IMR-90 (cell line): ENCODE measurements around the gene ADAMTS17. TPM values are rescaled to one million over a fixed set of nuclear protein-coding genes. Genes with fewer than 3 reads are reported as not detected.

ENCODE experiments used
- ATAC-seq: fragments of 200-7000 bp; cut with Tn5 transposase; 2 replicates; pipeline ENCODE4 v1.9.1; 2020; ENCODE audit warnings: low read depth, mild to moderate bottlenecking, moderate library complexity
- BruUV-seq: library from RNA; stranded (reverse); fragments of 400-500 nt; replicated peaks from 2 replicates; lab custom pipeline; 2021; lab: Mats Ljungman, UMichigan
- CTCF ChIA-PET: fragments of 300-600 bp; formaldehyde crosslinking; extraction: SDS; loops from one replicate; lab custom pipeline; 2021; ENCODE audit warnings: antibody characterized with exemption; lab: Yijun Ruan, JAX
- POLR2A ChIA-PET: fragments of 300-600 bp; sonication (Branson Sonifier 250); formaldehyde crosslinking; loops from one replicate; lab custom pipeline; 2022; ENCODE audit warnings: antibody characterized with exemption; ENCODE audit not compliant: unreplicated experiment; lab: Charles Lee
- DNase-seq: peaks from one replicate; pipeline ENCODE4 v3.0.0; 2013
- H2AFZ ChIP-seq: replicated peaks from 2 replicates; pipeline ENCODE3; 2013; ENCODE audit warnings: low read length, mild to moderate bottlenecking; ENCODE audit not compliant: poor library complexity
- H2AK5ac ChIP-seq: 2 replicates; pipeline ENCODE4 v1.6.1; 2013; ENCODE audit warnings: low read depth, low read length, inconsistent platforms
- H2AK9ac ChIP-seq: replicated peaks from 2 replicates; pipeline ENCODE3; 2013; ENCODE audit warnings: mild to moderate bottlenecking, low read depth, low read length, moderate library complexity; ENCODE audit not compliant: poor library complexity
- H2BK120ac ChIP-seq: 2 replicates; pipeline ENCODE4 v1.6.1; 2013; ENCODE audit warnings: low read depth, low read length, inconsistent platforms
- H2BK15ac ChIP-seq: 3 replicates; pipeline ENCODE4 v1.6.1; 2013; ENCODE audit warnings: low read depth, low read length, inconsistent platforms
- H2BK20ac ChIP-seq: 2 replicates; pipeline ENCODE4 v1.6.1; 2013; ENCODE audit warnings: low read depth, mild to moderate bottlenecking, inconsistent platforms, low read length, moderate library complexity
- H2BK5ac ChIP-seq: 2 replicates; pipeline ENCODE4 v1.6.1; 2013; ENCODE audit warnings: mild to moderate bottlenecking, low read depth, low read length, inconsistent platforms; ENCODE audit not compliant: poor library complexity, severe bottlenecking
- H3K14ac ChIP-seq: replicated peaks from 2 replicates; pipeline ENCODE4 v1.6.1; 2013; ENCODE audit warnings: low read depth, low read length, inconsistent platforms
- H3K18ac ChIP-seq: 2 replicates; pipeline ENCODE4 v1.6.1; 2013; ENCODE audit warnings: low read depth, low read length, control low read depth
- H3K23ac ChIP-seq: 2 replicates; pipeline ENCODE4 v1.6.1; 2013; ENCODE audit warnings: low read depth, low read length, inconsistent platforms
- H3K27ac ChIP-seq: 2 replicates; pipeline ENCODE4 v1.5.1; 2013; ENCODE audit warnings: mild to moderate bottlenecking, control low read depth, low read length; ENCODE audit not compliant: insufficient read depth
- H3K27me3 ChIP-seq: 2 replicates; pipeline ENCODE4 v1.6.1; 2013; ENCODE audit warnings: low read length; ENCODE audit not compliant: control insufficient read depth, insufficient read depth
- H3K36me3 ChIP-seq: 2 replicates; pipeline ENCODE4 v1.6.1; 2013; ENCODE audit warnings: low read length, mixed read lengths; ENCODE audit not compliant: control insufficient read depth, insufficient read depth
- H3K4ac ChIP-seq: 2 replicates; pipeline ENCODE4 v1.6.1; 2013; ENCODE audit warnings: low read depth, low read length, inconsistent platforms
- H3K4me1 ChIP-seq: 2 replicates; pipeline ENCODE4 v1.6.1; 2013; ENCODE audit warnings: low read length, mixed read lengths; ENCODE audit not compliant: control insufficient read depth, insufficient read depth
- H3K4me2 ChIP-seq: 2 replicates; pipeline ENCODE4 v1.6.1; 2013; ENCODE audit warnings: low read depth, mild to moderate bottlenecking, control low read depth, low read length, moderate library complexity
- H3K4me3 ChIP-seq: 2 replicates; pipeline ENCODE4 v1.5.1; 2013; ENCODE audit warnings: low read depth, mild to moderate bottlenecking, control low read depth, low read length, moderate library complexity; ENCODE audit not compliant: insufficient read depth
- H3K56ac ChIP-seq: 2 replicates; pipeline ENCODE4 v1.6.1; 2013; ENCODE audit warnings: low read length, inconsistent platforms; ENCODE audit not compliant: insufficient read depth; ENCODE audit errors: extremely low read depth
- H3K79me1 ChIP-seq, 2 experiments: 2 replicates each; pipeline ENCODE4 v1.6.1; 2013; ENCODE audit warnings: low read length in 2 of 2, inconsistent platforms in 1 of 2, low read depth in 1 of 2
- H3K9ac ChIP-seq: 2 replicates; pipeline ENCODE4 v1.6.1; 2013; ENCODE audit warnings: low read depth, low read length, control low read depth
- H3K9me1 ChIP-seq: 2 replicates; pipeline ENCODE4 v1.6.1; 2013; ENCODE audit warnings: low read length, inconsistent platforms; ENCODE audit not compliant: insufficient read depth
- H3K9me3 ChIP-seq: 2 replicates; pipeline ENCODE4 v1.6.1; 2013; ENCODE audit warnings: low read length; ENCODE audit not compliant: control insufficient read depth, insufficient read depth
- H4K20me1 ChIP-seq: 2 replicates; pipeline ENCODE4 v1.6.1; 2013; ENCODE audit warnings: low read length, inconsistent platforms; ENCODE audit not compliant: insufficient read depth
- H4K5ac ChIP-seq: 2 replicates; pipeline ENCODE4 v1.6.1; 2013; ENCODE audit warnings: mild to moderate bottlenecking, low read depth, low read length, control low read depth
- H4K8ac ChIP-seq, 2 experiments: 2 replicates each; pipeline ENCODE4 v1.6.1; 2013; ENCODE audit warnings: low read depth in 2 of 2, low read length in 2 of 2, control low read depth in 1 of 2, inconsistent platforms in 1 of 2
- H4K91ac ChIP-seq: 2 replicates; pipeline ENCODE4 v1.6.1; 2013; ENCODE audit warnings: low read depth, low read length, inconsistent platforms; ENCODE audit not compliant: insufficient read depth
- BHLHE40 ChIP-seq: fragments of 150-350 bp; IDR thresholded peaks from 2 replicates; pipeline ENCODE4 v1.6.1; 2016; ENCODE audit warnings: mild to moderate bottlenecking, low read depth, low read length
- CEBPB ChIP-seq: IDR thresholded peaks from 2 replicates; pipeline ENCODE4 v1.6.1; 2012; ENCODE audit warnings: low read depth, low read length, improper control_type of control experiment
- CHD1 ChIP-seq: IDR thresholded peaks from 2 replicates; pipeline ENCODE4 v1.6.1; 2012; ENCODE audit warnings: low read depth, low read length, improper control_type of control experiment
- CTCF ChIP-seq: conservative IDR thresholded peaks from 2 replicates; pipeline ENCODE4 v1.5.1; 2012; ENCODE audit warnings: mild to moderate bottlenecking, low read depth, low read length, improper control_type of control experiment
- MAFK ChIP-seq: IDR thresholded peaks from 2 replicates; pipeline ENCODE4 v1.6.1; 2012; ENCODE audit warnings: low read depth, low read length, improper control_type of control experiment
- MXI1 ChIP-seq: IDR thresholded peaks from 2 replicates; pipeline ENCODE4 v1.6.1; 2012; ENCODE audit warnings: low read depth, mild to moderate bottlenecking, low read length, moderate library complexity, borderline replicate concordance
- NFE2L2 ChIP-seq: fragments of 150-350 bp; IDR thresholded peaks from 2 replicates; pipeline ENCODE4 v1.6.1; 2016; ENCODE audit warnings: low read depth, mild to moderate bottlenecking, low read length
- RAD21 ChIP-seq: IDR thresholded peaks from 2 replicates; pipeline ENCODE4 v1.6.1; 2012; ENCODE audit warnings: low read length, improper control_type of control experiment
- RCOR1 ChIP-seq: IDR thresholded peaks from 2 replicates; pipeline ENCODE4 v1.6.1; 2012; ENCODE audit warnings: mild to moderate bottlenecking, low read length, improper control_type of control experiment; ENCODE audit not compliant: insufficient replicate concordance
- SMC3 ChIP-seq: fragments of 150-350 bp; IDR thresholded peaks from 2 replicates; pipeline ENCODE4 v1.6.1; 2016; ENCODE audit warnings: low read depth, mild to moderate bottlenecking, antibody characterized with exemption, low read length, moderate library complexity
- USF2 ChIP-seq: fragments of 150-350 bp; IDR thresholded peaks from 2 replicates; pipeline ENCODE4 v1.6.1; 2017; ENCODE audit warnings: mild to moderate bottlenecking, antibody characterized with exemption, low read length, low read depth
- WGBS, 2 experiments: methylation state at CpG; one replicate each; pipeline versions ENCODE4 v1.1.5 to v1.1.7; 2013; ENCODE audit warnings: missing lambda C conversion rate in 2 of 2; ENCODE audit not compliant: insufficient read length in 1 of 2; ENCODE audit errors: extremely low coverage in 2 of 2; 5-methylcytosine and 5-hydroxymethylcytosine counted together
- dilution Hi-C: fragments of 300-500 bp; cut with HindIII; formaldehyde crosslinking; loops from one replicate; pipeline ENCODE4 v1.14.3; 2018; ENCODE audit warnings: low sequenced_read_pairs; ENCODE audit not compliant: unreplicated experiment
- in situ Hi-C: fragments of 300-500 bp; cut with MboI; formaldehyde crosslinking; loops from 3 replicates; pipeline ENCODE4 v1.14.3; 2019; ENCODE audit warnings: low sequenced_read_pairs, inconsistent platforms, mixed read lengths
- intact Hi-C: fragments of 100-400 bp; cut with micrococcal nuclease; formaldehyde crosslinking; loops from 2 replicates; pipeline ENCODE4 v1.10.0; 2022
- polyA plus RNA-seq, 3 experiments: library from polyadenylated mRNA; depleted of rRNA; stranded (reverse); fragments of >200 nt; gene quantifications; 2 replicates each; pipeline ENCODE4 v1.2.3, GENCODE V29; 2012; ENCODE audit warnings: low replicate concordance in 1 of 3
- total RNA-seq: library from RNA; depleted of rRNA; stranded (reverse); fragments of >200 nt; gene quantifications from 2 replicates; pipeline ENCODE4 v1.2.3, GENCODE V29; 2012
- TF ChIP-seq, protein P1 (sequence below): fragments of 150-350 bp; IDR thresholded peaks from 2 replicates; pipeline ENCODE4 v1.6.1; 2016; ENCODE audit warnings: low read depth, mild to moderate bottlenecking, low read length, moderate library complexity, borderline replicate concordance

The ADAMTS17 gene
- total and polyA plus RNA-seq, 2 of the 4 experiments (the other 2 are of a cell fraction): 0.03 TPM; not detected in 1

GRCh38 chr15:100034191-100034590, 307.6 kb downstream of the ADAMTS17 start:
- peaks cover 4% of the 10 kb centered on the region; the same call in 1 of the 2 replicates for H3K9me3 ChIP-seq
- no peak overlapping the region for H3K9ac ChIP-seq
- H4K91ac ChIP-seq: no peak overlapping the region
- TF ChIP-seq RCOR1 (no peak), RAD21 (no peak), MAFK (no peak), CHD1 (no peak), CEBPB (no peak), CTCF (no peak), MXI1 (no peak), BHLHE40 (no peak), SMC3 (no peak), NFE2L2 (no peak), USF2 (no peak)
- TF ChIP-seq, protein P1, sequence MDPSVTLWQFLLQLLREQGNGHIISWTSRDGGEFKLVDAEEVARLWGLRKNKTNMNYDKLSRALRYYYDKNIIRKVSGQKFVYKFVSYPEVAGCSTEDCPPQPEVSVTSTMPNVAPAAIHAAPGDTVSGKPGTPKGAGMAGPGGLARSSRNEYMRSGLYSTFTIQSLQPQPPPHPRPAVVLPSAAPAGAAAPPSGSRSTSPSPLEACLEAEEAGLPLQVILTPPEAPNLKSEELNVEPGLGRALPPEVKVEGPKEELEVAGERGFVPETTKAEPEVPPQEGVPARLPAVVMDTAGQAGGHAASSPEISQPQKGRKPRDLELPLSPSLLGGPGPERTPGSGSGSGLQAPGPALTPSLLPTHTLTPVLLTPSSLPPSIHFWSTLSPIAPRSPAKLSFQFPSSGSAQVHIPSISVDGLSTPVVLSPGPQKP: no peak
- H2BK15ac ChIP-seq: no peak overlapping the region
- DNase-seq (no peak), ATAC-seq (no peak)
- BruUV-seq: no TSS peak
- H4K20me1 ChIP-seq: no peaks in the 10 kb centered on the region
- H2AFZ ChIP-seq: no peak overlapping the region
- no peak overlapping the region for H3K4me2 ChIP-seq
- no peak overlapping the region for H4K5ac ChIP-seq
- no peak overlapping the region for H3K27ac ChIP-seq
- no peaks in the 10 kb centered on the region for H3K9me1 ChIP-seq
- no peaks in the 10 kb centered on the region for H3K4me1 ChIP-seq
- no peak overlapping the region for H2AK5ac ChIP-seq
- WGBS, 2 experiments: 100% methylated on average over 1 of the region's 7 CpGs; no CpG with 5 or more reads in 1 of the 2 experiments
- CTCF ChIA-PET: no interaction called here
- no peak overlapping the region for H3K18ac ChIP-seq
- no peak overlapping the region for H3K14ac ChIP-seq
- no peak overlapping the region for H2BK5ac ChIP-seq
- no peak overlapping the region for H2BK20ac ChIP-seq
- H3K79me1 ChIP-seq: no peaks in the 10 kb centered on the region
- H3K4me3 ChIP-seq: no peak overlapping the region
- H4K8ac ChIP-seq: no peak overlapping the region
- H3K4ac ChIP-seq: no peak overlapping the region
- no peaks in the 10 kb centered on the region for H3K36me3 ChIP-seq
- no peak overlapping the region for H2AK9ac ChIP-seq
- POLR2A ChIA-PET: no interaction called here
- intact Hi-C loops (no loop called here), in situ Hi-C loops (no loop called here), dilution Hi-C loops (no loop called here)
- no peak overlapping the region for H3K23ac ChIP-seq
- no peak overlapping the region for H3K56ac ChIP-seq
- H2BK120ac ChIP-seq: no peak overlapping the region
- H3K27me3 ChIP-seq: no peaks in the 10 kb centered on the region
